Astrocyte (in vitro differentiated cells and primary cell): ENCODE measurements around the gene ST6GALNAC3.

Experiments used
- EZH2 ChIP-seq: IDR thresholded peaks from 2 replicates; pipeline ENCODE4 v1.6.1; 2012; ENCODE audit warnings: mild to moderate bottlenecking, low read length, inconsistent platforms; ENCODE audit not compliant: insufficient read depth
- TF ChIP-seq, protein P1 (sequence below): IDR thresholded peaks from 2 replicates; pipeline ENCODE4 v1.5.1; 2011; ENCODE audit warnings: low read depth, mild to moderate bottlenecking, inconsistent platforms, low read length, moderate library complexity; ENCODE audit not compliant: insufficient read depth

- TF ChIP-seq, protein P1, sequence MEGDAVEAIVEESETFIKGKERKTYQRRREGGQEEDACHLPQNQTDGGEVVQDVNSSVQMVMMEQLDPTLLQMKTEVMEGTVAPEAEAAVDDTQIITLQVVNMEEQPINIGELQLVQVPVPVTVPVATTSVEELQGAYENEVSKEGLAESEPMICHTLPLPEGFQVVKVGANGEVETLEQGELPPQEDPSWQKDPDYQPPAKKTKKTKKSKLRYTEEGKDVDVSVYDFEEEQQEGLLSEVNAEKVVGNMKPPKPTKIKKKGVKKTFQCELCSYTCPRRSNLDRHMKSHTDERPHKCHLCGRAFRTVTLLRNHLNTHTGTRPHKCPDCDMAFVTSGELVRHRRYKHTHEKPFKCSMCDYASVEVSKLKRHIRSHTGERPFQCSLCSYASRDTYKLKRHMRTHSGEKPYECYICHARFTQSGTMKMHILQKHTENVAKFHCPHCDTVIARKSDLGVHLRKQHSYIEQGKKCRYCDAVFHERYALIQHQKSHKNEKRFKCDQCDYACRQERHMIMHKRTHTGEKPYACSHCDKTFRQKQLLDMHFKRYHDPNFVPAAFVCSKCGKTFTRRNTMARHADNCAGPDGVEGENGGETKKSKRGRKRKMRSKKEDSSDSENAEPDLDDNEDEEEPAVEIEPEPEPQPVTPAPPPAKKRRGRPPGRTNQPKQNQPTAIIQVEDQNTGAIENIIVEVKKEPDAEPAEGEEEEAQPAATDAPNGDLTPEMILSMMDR, result no peak
- TF ChIP-seq EZH2, result no peak
Observed at GRCh38 chr1:76125473-76126219, 51.1 kb downstream of the ST6GALNAC3 start.
